Measurements from ENCODE around the gene NARS2.
"Not testable (repeated sequence)": the region's sequence is repeated elsewhere in the genome, so short reads cannot be mapped to it uniquely, and the experiment has no call there.

NARS2 gene, protein sequence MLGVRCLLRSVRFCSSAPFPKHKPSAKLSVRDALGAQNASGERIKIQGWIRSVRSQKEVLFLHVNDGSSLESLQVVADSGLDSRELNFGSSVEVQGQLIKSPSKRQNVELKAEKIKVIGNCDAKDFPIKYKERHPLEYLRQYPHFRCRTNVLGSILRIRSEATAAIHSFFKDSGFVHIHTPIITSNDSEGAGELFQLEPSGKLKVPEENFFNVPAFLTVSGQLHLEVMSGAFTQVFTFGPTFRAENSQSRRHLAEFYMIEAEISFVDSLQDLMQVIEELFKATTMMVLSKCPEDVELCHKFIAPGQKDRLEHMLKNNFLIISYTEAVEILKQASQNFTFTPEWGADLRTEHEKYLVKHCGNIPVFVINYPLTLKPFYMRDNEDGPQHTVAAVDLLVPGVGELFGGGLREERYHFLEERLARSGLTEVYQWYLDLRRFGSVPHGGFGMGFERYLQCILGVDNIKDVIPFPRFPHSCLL

DNA sequence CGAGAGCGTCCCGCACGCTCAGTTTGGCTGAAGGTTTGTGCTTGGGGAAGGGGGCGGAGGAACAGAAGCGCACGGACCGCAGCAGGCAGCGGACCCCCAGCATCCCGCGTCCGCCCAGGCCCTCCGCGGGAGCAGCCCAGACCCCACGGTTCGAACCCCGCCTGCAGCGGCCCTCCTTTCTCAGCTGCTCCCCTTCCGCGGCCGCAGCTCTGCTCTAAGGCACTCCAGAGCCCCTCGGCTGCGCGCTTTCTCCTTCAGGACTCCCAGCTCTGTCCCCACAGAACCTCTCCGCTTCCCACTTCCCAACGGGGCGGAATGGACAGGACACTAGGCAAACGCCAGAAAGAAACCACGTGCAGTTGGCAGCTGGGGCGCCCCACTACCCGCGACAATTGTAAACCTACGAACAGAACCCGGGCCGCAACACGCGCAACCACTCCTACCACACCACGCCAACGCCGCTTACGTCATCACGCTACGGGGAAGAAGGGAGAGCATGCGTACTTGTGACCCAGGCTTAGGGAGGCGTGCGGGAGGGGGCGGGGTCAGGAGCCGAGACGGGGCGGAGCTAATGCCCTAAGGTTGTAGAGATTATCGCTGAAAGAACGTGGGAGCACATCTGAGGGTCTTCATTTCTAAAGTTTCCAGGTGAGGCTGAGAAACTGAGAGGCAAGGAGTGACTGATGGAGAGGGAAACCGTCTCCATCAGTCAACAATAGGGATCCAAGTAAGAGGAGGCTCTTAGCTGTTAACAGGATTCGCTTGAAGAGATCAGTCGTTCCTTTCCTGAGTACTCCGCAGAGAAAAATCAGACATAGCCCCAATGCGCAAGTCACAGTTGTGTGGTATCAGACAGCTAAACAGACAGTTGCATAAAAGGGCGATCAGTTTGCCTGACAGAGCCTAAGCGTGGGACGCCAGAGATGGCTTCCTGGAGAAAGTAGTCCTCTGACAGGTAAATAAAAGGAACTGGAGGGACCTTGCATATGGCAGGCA is at the start of gene NARS2:
NARS2 (minus strand) TSS at position 479 of the 996 bp plus-strand sequence; CDS start at position 103, 376 bp downstream.
- DNase-seq (ENCODE audit: low spot score): peak; percentile 96

- no peak for DNase-seq (ENCODE audit: low spot score)
Observed at GRCh38 chr11:78622666-78623065, 48.0 kb upstream of the NARS2 start.

DNA sequence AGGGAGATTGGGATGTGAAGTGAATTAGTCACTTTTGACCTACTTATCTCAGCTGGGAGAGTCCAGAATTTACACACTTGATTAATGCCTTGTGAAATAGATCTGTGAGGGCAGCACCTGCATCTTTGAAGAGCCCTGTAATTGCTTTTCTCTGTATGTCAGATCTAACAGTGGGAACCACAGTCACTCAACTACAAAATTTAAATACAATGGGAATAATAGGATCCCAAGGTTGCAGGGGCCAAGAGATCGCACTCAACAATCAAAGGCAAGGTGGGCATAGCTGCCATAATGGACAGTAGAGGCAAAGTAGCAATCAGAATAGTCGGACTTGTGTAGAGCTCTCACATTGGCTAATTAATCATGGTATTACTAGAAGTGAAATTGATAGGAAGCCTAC is 45.5 kb upstream of the NARS2 start:
- DNase-seq (ENCODE audit: low spot score): no peak

GRCh38 chr11:78615724-78616123 is 41.1 kb upstream of the NARS2 start:
- DNase-seq (ENCODE audit: low spot score): no peak

- no peak for DNase-seq (ENCODE audit: low spot score)
Observed at GRCh38 chr11:78613378-78613813, 38.7 kb upstream of the NARS2 start.

- DNase-seq (ENCODE audit: low spot score): no peak
Observed at GRCh38 chr11:78612721-78613377, 38.2 kb upstream of the NARS2 start.

DNA sequence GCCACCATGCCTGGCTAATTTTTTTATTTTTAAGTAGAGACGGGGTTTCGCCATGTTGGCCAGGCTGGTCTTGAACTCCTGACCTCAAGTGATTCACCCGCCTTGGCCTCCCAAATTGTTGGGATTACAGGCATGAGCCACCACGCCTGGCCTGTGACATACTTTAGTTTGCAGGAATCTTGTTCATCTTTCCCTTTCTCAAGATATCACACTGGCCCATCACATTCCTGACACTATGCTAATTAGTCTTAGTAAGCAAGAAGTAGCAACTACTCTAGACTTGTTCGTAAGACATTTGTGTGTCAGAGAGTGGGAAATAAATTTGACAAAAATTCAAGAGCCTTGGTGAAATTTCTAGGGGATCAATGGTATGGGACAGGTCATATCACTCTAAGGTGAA is 34.7 kb upstream of the NARS2 start:
- not testable (repeated sequence) for DNase-seq (ENCODE audit: low spot score)

GRCh38 chr11:78607696-78608095 is 33.0 kb upstream of the NARS2 start:
- no peak for DNase-seq (ENCODE audit: low spot score)

DNA sequence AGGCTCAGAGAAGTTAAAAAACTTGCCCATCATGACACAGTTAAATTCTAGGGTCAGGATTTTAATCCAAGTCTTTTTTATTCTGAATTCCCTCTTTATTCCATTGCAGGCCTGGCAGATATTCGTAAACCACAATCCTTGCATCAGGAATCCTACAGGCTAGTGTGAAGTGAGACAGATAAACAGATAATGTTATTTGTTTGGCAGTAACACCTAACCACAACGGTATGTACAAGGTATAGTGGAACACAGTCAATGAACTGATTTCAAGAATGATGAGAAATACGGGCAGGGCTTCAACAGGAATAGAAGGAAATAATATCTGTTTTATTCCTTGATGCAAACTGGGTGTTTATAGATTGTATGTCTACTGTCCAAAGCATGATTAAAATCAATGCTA is 32.0 kb upstream of the NARS2 start:
- DNase-seq (ENCODE audit: low spot score): no peak

- DNase-seq (ENCODE audit: low spot score): no peak
Observed at GRCh38 chr11:78605296-78605695, 30.6 kb upstream of the NARS2 start.

- DNase-seq (ENCODE audit: low spot score): no peak
Observed at GRCh38 chr11:78603792-78604191, 29.1 kb upstream of the NARS2 start.

GRCh38 chr11:78602771-78603170 is 28.1 kb upstream of the NARS2 start:
- DNase-seq (ENCODE audit: low spot score): not testable (repeated sequence)

DNA sequence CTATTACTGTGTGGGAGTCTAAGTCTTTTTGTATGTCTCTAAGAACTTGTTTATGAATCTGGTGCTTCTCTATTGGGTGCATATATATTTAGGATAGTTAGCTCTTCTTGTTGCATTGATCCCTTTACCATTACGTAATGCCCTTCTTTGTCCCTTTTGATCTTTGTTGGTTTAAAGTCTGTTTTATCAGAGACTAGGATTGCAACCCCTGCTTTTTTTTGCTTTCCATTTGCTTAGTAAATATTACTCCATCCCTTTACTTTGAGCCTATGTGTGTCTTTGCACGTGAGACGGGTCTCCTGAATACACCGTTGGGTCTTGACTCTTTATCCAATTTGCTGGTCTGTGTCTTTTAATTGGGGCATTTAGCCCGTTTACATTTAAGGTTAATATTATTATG is 26.4 kb upstream of the NARS2 start:
- DNase-seq (ENCODE audit: low spot score): not testable (repeated sequence)

GRCh38 chr11:78597579-78597978 is 22.9 kb upstream of the NARS2 start:
- DNase-seq (ENCODE audit: low spot score): not testable (repeated sequence)

DNA sequence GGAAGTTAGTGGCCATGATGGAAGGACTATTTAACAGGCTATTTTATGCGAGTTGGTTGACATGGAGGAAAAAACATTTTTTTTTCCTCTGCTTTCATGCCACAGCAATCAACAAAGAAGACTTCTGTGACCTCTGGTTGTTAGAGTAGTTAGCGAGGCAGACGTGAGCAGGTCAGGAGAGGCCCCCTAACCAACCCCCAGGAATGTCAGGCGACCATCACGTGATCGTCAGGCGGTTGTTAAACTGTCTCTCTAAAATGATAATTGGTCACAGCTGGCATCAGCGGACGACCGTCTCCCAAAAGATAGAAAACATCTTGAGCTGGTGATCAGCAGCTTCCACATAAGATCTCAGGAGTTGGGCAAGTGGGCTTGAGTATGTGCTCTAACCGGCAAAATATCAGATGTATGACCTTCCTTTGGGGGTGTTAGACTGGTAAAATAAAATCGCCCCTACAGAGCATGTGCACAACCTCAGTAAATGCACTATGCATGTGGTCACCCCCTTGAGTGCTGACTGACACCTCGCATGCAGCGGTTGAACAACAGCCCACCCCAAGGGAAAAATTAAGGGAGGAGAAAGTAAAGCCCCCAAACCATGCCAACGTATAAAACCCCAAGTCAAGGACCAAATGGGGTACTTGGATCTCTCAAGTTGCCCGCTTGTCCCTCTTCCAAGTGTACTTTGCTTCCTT is 20.9 kb upstream of the NARS2 start:
- no peak for DNase-seq (ENCODE audit: low spot score)

DNA sequence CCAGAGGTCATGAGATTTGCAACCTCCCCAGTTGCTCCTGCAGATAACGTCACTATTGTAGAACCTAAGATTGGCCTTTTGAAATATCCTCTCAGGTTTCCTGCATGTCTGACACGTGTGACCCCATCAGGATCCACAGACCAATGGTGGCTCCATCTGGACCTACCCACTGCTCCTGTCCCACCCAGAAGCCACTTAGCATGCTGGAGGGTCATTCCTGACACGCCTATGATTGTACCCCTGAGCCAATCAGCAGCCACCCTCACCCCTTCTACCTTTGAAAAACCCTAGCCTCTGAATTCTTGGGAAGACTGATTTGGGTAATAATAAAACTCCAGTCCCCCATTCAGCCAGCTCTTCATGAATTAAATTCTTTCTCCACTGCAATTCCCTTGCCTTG is 20.1 kb upstream of the NARS2 start:
- DNase-seq (ENCODE audit: low spot score): no peak

- DNase-seq (ENCODE audit: low spot score): no peak
Observed at GRCh38 chr11:78588517-78588916, 13.9 kb upstream of the NARS2 start.

- DNase-seq (ENCODE audit: low spot score): no peak
Observed at GRCh38 chr11:78587446-78587845, 12.8 kb upstream of the NARS2 start.

GRCh38 chr11:78586452-78587046 is 11.9 kb upstream of the NARS2 start:
- peak; percentile 31 for DNase-seq (ENCODE audit: low spot score)

GRCh38 chr11:78583889-78584288 is 9.2 kb upstream of the NARS2 start:
- DNase-seq (ENCODE audit: low spot score): no peak

DNA sequence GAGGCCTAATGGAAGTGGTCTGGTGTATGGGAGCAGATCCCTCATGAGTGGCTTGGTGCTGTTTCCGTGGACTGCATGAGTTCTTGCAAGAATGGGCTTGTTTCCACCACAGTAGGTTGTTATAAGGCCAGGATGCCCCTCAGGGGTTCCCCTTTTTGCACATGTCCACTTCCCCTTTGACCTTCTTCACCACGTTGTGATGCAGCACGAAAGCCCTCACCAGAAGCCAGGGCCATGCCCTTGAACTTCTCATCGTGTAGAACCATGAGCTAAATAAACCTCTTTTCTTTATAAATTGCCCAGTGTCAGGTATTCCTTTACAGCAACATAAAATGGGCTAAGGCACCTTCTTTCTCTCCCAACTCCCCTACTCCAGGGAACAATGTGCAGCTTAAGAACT is 2.8 kb upstream of the NARS2 start:
- DNase-seq (ENCODE audit: low spot score): no peak

All from D341Med (cell line).